ENCODE results near the gene HMGN1. TPM values are rescaled to one million over a fixed set of nuclear protein-coding genes. Genes with fewer than 3 reads are reported as not detected.

Gene HMGN1
- total and polyA plus RNA-seq, 9 donors, result 70.2 to 209 (median 145) TPM

DNA sequence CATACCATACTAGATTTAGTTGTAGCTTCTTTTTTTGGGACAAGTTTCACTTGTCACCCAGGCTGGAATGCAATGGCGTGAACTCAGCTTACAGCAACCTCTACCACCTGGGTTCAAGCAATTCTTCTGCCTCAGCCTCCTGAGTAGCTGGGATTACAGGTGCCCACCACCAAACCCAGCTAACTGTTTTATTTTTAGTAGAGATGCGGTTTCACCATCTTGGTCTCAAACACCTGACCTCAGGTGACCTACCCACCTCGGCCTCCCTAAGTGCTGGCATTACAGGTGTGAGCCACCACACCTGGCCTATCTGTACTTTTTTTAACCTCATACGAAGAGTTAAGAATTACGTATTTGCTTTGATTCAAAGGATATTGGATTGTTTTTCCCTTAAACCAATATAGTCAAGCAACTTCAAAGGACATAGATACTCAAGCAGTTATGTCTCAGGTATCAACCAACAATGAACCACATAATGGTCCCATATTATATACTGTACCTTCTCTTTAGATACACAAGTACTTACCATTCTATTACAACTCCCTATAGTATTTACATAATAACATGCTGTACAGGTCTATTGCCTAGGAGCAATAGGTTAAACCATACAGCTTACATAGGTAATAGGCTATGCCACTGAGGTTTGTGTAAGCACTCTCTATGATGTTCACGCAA lies 7.5 kb downstream of the HMGN1 start:
- no peak for DNase-seq
- Histone ChIP-seq H3K4me1 (ENCODE audit: insufficient read depth) (no peaks in the 10 kb centered on the region), H3K27me3 (no peaks in the 10 kb centered on the region), H3K27ac (no peak overlapping the region), H3K36me3 (no peaks in the 10 kb centered on the region), H3K9me3 (no peaks in the 10 kb centered on the region), H3K4me3 (no peak overlapping the region)
- TF ChIP-seq, protein P1, sequence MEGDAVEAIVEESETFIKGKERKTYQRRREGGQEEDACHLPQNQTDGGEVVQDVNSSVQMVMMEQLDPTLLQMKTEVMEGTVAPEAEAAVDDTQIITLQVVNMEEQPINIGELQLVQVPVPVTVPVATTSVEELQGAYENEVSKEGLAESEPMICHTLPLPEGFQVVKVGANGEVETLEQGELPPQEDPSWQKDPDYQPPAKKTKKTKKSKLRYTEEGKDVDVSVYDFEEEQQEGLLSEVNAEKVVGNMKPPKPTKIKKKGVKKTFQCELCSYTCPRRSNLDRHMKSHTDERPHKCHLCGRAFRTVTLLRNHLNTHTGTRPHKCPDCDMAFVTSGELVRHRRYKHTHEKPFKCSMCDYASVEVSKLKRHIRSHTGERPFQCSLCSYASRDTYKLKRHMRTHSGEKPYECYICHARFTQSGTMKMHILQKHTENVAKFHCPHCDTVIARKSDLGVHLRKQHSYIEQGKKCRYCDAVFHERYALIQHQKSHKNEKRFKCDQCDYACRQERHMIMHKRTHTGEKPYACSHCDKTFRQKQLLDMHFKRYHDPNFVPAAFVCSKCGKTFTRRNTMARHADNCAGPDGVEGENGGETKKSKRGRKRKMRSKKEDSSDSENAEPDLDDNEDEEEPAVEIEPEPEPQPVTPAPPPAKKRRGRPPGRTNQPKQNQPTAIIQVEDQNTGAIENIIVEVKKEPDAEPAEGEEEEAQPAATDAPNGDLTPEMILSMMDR (IDR thresholded peaks at IDR 0.05), result no peak
- no peak for TF ChIP-seq EP300 (IDR thresholded peaks at IDR 0.05)
- TF ChIP-seq POLR2A (IDR thresholded peaks at IDR 0.05), result no peak
- intact Hi-C loops (cut with DNase I), result no loop called here
- WGBS, 3 donors, result 91 to 97% (median 93%) methylated on average over 6 of the region's 6 CpGs

GRCh38 chr21:39340687-39341086 lies 8.2 kb downstream of the HMGN1 start:
- H3K4me3 ChIP-seq, result no peak overlapping the region
- no peak overlapping the region for H3K27ac ChIP-seq
- intact Hi-C loops (cut with DNase I), result no loop called here
- no peaks in the 10 kb centered on the region for H3K9me3 ChIP-seq
- DNase-seq, result no peak
- H3K4me1 ChIP-seq (ENCODE audit: insufficient read depth), result no peaks in the 10 kb centered on the region
- no peak for TF ChIP-seq POLR2A (IDR thresholded peaks at IDR 0.05)
- TF ChIP-seq EP300 (IDR thresholded peaks at IDR 0.05), result no peak
- TF ChIP-seq, protein P1 (IDR thresholded peaks at IDR 0.05), result no peak
- 88 to 90% (median 88%) methylated on average over 6 of the region's 6 CpGs for WGBS, 3 donors
- no peaks in the 10 kb centered on the region for H3K27me3 ChIP-seq
- no peaks in the 10 kb centered on the region for H3K36me3 ChIP-seq

DNA sequence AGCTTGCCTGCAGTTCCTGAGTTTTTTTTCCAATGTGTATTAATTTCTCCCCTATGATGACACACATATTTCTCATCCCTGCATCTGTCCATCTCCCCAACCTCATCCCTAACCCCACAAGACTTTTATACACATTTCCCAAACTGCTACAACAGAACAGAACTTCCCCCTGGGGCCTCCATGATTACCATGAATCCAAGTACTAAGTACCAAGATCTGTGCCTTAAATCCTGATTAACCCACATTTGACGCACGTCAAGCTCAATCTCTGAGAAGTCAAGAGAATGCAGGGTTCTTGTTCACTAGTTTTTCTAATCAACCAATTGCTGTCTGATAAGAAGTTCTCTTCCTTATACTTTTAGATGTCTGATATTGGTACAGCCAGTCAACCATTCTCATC lies 9.7 kb downstream of the HMGN1 start:
- WGBS, 3 donors, result 87 to 94% (median 90%) methylated on average over 2 of the region's 2 CpGs
- no peaks in the 10 kb centered on the region for H3K4me1 ChIP-seq (ENCODE audit: insufficient read depth)
- no peak for TF ChIP-seq EP300 (IDR thresholded peaks at IDR 0.05)
- no peak for TF ChIP-seq POLR2A (IDR thresholded peaks at IDR 0.05)
- TF ChIP-seq, protein P1 (IDR thresholded peaks at IDR 0.05), result no peak
- no peaks in the 10 kb centered on the region for H3K27me3 ChIP-seq
- intact Hi-C loops (cut with DNase I), result no loop called here
- no peaks in the 10 kb centered on the region for H3K9me3 ChIP-seq
- no peak for DNase-seq
- no peaks in the 10 kb centered on the region for H3K36me3 ChIP-seq
- no peak overlapping the region for H3K4me3 ChIP-seq
- H3K27ac ChIP-seq, result no peak overlapping the region

- Histone ChIP-seq H3K4me3 (no peak overlapping the region), H3K27me3 (no peaks in the 10 kb centered on the region), H3K36me3 (no peaks in the 10 kb centered on the region), H3K4me1 (ENCODE audit: insufficient read depth) (peaks cover 3% of the 10 kb centered on the region), H3K27ac (no peak overlapping the region), H3K9me3 (no peaks in the 10 kb centered on the region)
- no peak for DNase-seq
- intact Hi-C loops (cut with DNase I), result no loop called here
- WGBS, 3 donors, result 48 to 59% (median 52%) methylated on average over 13 of the region's 13 CpGs
- TF ChIP-seq POLR2A (IDR thresholded peaks at IDR 0.05) (no peak), EP300 (IDR thresholded peaks at IDR 0.05) (no peak)
- TF ChIP-seq, protein P1 (IDR thresholded peaks at IDR 0.05), result no peak
Observed at GRCh38 chr21:39336457-39337008, 12.4 kb downstream of the HMGN1 start.

Data from ovary (tissue), 9 donors.